ENCODE measurements around the gene ANGEL1. TPM values are rescaled to one million over a fixed set of nuclear protein-coding genes. Genes with fewer than 3 reads are reported as not detected.
A peak's percentile ranks its signal among the peaks of the same experiment; 100 is the strongest.

Gene ANGEL1
- total and polyA plus RNA-seq, 11 donors, result 9.3 to 16.3 (median 13.3) TPM

DNA sequence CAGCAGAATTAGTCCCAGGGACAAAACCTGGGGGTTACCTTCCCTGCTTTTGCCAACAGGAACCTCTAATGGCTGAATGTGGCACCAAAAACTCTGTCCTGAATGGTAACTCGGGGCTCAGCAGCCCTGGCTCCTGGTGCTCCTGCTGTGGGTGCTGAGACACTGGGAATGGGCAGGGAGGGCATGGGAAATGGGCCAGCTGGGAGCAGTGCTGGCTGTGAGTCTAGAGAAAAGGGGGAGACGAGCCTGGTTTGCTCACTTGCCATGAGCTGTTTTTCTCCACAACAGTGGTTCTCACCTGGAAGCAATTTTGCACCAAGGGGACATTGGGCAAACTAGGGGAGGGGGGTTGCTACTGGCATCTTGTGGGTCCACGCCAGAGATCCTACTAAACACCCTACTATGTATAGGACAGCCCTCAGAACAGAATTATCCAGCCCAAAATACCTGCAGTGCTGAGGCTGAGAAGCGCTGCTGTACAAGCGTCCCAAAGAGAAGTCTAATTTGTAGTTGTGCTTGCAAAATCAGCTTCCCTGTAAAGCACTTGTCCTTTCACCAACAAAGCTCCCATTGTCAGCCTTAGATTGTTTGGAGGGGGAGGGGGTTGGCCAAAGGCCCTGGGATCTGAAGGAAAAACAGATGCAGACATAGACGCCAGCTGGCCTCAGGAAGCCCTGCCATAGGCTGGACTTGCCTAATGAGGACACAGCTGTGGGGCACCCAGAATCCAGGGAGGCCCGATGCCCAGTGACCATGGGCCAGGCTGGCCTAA lies 17.2 kb upstream of the ANGEL1 start:
- Histone ChIP-seq H3K4me1 (peaks cover 0 to 48% (median 21%) of the 10 kb centered on the region in 12 donors), H3K27me3 (no peaks in the 10 kb centered on the region), H3K36me3 (no peaks in the 10 kb centered on the region), H3K4me3 (no peak overlapping the region), H3K9me3 (peaks cover 0 to 2% (median 0%) of the 10 kb centered on the region in 12 donors), H3K27ac (peak overlapping the region; percentile 40 to 84 (median 77))
- WGBS, 4 donors, result 64 to 73% (median 67%) methylated on average over 7 of the region's 7 CpGs
- intact Hi-C loops (cut with DNase I), result no loop called here
- ATAC-seq (peak in 3 of 4 donors; percentile 71 to 73 (median 72)), DNase-seq (peak; percentile 72 to 87 (median 79))
- no peak for TF ChIP-seq POLR2A (IDR thresholded peaks at IDR 0.05)
- TF ChIP-seq, protein P1, sequence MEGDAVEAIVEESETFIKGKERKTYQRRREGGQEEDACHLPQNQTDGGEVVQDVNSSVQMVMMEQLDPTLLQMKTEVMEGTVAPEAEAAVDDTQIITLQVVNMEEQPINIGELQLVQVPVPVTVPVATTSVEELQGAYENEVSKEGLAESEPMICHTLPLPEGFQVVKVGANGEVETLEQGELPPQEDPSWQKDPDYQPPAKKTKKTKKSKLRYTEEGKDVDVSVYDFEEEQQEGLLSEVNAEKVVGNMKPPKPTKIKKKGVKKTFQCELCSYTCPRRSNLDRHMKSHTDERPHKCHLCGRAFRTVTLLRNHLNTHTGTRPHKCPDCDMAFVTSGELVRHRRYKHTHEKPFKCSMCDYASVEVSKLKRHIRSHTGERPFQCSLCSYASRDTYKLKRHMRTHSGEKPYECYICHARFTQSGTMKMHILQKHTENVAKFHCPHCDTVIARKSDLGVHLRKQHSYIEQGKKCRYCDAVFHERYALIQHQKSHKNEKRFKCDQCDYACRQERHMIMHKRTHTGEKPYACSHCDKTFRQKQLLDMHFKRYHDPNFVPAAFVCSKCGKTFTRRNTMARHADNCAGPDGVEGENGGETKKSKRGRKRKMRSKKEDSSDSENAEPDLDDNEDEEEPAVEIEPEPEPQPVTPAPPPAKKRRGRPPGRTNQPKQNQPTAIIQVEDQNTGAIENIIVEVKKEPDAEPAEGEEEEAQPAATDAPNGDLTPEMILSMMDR (IDR thresholded peaks at IDR 0.05), result no peak

DNA sequence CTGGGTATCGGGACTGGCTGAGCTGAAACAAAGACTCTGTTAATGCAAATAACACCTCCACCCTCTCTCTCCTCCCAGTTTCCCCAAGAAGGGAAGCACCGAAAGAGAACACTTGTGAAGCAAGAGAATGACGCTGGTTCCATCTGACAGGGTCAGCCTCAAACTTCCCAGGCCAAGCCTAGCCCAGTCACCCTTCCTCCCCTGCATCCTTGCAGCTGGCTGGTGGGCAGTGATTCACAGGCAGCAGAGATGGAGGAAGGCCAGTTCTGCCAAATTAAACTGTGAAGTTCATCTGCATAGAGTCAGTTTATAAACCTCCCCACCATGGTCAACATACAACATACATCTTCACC lies 16.3 kb upstream of the ANGEL1 start:
- DNase-seq, result peak in 4 of 5 donors; percentile 41 to 75 (median 64)
- peak in 1 of 2 donors; percentile 22 for TF ChIP-seq POLR2A (IDR thresholded peaks at IDR 0.05)
- TF ChIP-seq, protein P1 (IDR thresholded peaks at IDR 0.05), result no peak
- intact Hi-C loops (cut with DNase I), result no loop called here
- peak; percentile 38 to 87 (median 84) for ATAC-seq
- peaks cover 0 to 2% (median 0%) of the 10 kb centered on the region in 12 donors for H3K9me3 ChIP-seq
- peaks cover 0 to 48% (median 21%) of the 10 kb centered on the region in 12 donors for H3K4me1 ChIP-seq
- peak overlapping the region in 2 of 12 donors; percentile 33 to 50 for H3K4me3 ChIP-seq
- H3K36me3 ChIP-seq, result no peaks in the 10 kb centered on the region
- peak overlapping the region; percentile 26 to 84 (median 77) for H3K27ac ChIP-seq
- H3K27me3 ChIP-seq, result no peaks in the 10 kb centered on the region
- 54 to 74% (median 60%) methylated on average over 3 of the region's 3 CpGs for WGBS, 4 donors

DNA sequence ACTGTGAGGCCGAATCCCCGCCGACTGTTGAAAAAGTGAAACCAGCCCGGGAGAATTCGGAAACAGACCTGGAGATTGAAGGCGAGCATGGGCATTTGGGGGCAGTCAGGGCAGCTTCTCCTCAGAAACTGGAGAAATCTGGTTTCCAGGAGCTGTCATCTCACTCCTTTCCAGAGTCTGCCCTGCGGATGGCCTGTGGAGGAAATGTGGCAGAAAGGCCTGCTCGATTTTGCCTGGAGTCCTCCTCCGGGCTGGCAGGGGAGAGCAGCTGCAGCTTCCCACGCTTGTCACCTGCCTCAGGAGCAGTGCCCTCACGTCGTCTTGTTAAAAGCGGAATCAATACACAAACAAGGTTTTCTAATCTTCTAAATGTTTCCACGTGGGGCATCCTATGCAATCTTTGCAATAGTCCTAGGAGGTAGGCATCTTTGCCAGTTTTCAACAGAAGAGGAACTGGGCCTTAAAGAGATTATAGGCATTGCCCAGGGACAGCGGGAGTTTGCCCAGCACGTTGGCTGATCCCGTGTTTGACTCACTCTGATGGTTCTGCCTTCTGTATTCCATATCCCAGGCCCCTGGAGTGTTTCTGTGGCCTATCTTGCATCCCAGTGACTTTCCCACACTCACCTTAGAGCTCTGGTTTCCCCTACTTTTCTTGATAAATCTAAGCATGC lies 15.8 kb upstream of the ANGEL1 start:
- H3K36me3 ChIP-seq, result no peaks in the 10 kb centered on the region
- intact Hi-C loops (cut with DNase I), result no loop called here
- ATAC-seq, result no peak

More for the DNA sequence above, 15.8 kb upstream of the ANGEL1 start:
- peak overlapping the region in 10 of 12 donors; percentile 2 to 50 (median 40) for H3K4me3 ChIP-seq
- no peaks in the 10 kb centered on the region for H3K27me3 ChIP-seq
- H3K4me1 ChIP-seq, result peaks cover 0 to 48% (median 21%) of the 10 kb centered on the region in 12 donors
- no peak for DNase-seq
- H3K9me3 ChIP-seq, result peaks cover 0 to 2% (median 0%) of the 10 kb centered on the region in 12 donors
- WGBS, 4 donors, result 64 to 74% (median 73%) methylated on average over 16 to 17 of the region's 17 CpGs
- no peak for TF ChIP-seq POLR2A (IDR thresholded peaks at IDR 0.05)
- TF ChIP-seq, protein P1 (IDR thresholded peaks at IDR 0.05), result no peak
- peak overlapping the region; percentile 26 to 84 (median 77) for H3K27ac ChIP-seq

Measured in heart left ventricle (tissue), 16 donors.